ENCODE data around the gene SNAPC3. TPM values are rescaled to one million over a fixed set of nuclear protein-coding genes. Genes with fewer than 3 reads are reported as not detected.

The SNAPC3 gene
- total RNA-seq, 1 experiment from 2014 or later, result 33.5 TPM

DNA sequence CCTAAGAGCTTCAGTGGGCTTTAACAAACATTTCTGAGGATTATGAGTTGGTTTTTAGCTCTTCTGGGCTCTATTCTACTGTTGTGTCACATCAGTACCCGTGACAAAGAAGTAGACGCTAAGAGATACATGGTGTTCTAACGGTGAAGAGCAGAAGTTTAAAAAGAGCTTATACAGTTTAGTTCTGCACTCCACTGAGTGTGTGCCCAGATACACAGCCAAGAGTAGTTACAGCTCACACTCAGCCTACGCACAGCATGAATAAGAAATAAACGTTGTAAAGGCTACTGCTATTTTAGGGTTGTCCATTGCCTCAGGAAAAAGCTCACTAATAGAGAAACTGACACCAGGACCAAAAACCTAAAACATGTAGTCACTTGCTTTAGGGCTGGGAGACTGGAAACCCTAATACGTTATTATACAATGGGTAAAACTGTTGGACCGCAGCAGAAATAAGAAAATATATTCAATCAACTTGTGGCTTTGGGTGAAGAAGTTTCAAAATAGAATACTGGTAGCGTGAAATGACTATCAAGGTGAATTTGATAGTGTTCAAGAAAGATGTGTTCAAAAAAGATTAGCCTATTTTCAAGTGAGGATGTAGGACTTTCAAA is 53.4 kb downstream of the SNAPC3 start:
- Mint-ChIP-seq H3K4me1 (no peaks in the 10 kb centered on the region), H3K36me3 (peaks cover 66% of the 10 kb centered on the region), H3K27me3 (ENCODE audit: low read depth) (no peaks in the 10 kb centered on the region), H3K9me3 (no peaks in the 10 kb centered on the region), H3K4me3 (no peak overlapping the region), H3K27ac (peak overlapping the region; percentile 63; the same call in 1 of the 2 replicates)
- ATAC-seq (no peak), DNase-seq (ENCODE audit: low spot score) (no peak)
- TF ChIP-seq SP1 (CRISPR knock-in tag; conservative IDR thresholded peaks at IDR 0.05) (no peak), ZNF416 (CRISPR knock-in tag; IDR thresholded peaks at IDR 0.05) (no peak), NR1H2 (CRISPR knock-in tag; IDR thresholded peaks at IDR 0.05) (no peak), FOXP1 (CRISPR knock-in tag; IDR thresholded peaks at IDR 0.05; ENCODE audit: borderline replicate concordance) (no peak), ZNF396 (CRISPR knock-in tag; IDR thresholded peaks at IDR 0.05; ENCODE audit: borderline replicate concordance) (no peak)
- ChIA-PET POLR2A (no interaction called here), CTCF (interaction anchor here (0.7 kb wide), 1 partner anchor 57 kb away, joined by 3 read pairs; no protein-coding TSS in a partner anchor)

DNA sequence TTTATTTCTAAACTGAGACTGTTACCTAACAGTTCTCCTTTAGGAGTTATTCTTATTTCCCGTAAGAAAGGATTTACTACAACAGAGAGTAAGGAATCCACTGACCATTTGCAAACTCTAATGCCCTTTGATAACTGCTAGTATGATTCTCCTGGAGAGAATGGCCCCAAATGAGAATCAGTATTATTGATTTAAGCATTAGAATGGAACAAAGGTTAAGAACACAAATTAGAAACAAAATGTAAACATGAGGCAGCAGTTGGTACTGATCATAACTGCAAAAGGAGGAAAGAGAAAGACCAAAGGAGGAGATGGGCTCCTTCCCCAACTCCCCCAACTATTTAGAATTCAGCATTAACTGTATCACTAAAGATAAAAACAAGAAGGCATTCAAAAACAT is 57.4 kb downstream of the SNAPC3 start:
- TF ChIP-seq, protein P1, sequence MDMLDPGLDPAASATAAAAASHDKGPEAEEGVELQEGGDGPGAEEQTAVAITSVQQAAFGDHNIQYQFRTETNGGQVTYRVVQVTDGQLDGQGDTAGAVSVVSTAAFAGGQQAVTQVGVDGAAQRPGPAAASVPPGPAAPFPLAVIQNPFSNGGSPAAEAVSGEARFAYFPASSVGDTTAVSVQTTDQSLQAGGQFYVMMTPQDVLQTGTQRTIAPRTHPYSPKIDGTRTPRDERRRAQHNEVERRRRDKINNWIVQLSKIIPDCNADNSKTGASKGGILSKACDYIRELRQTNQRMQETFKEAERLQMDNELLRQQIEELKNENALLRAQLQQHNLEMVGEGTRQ (CRISPR knock-in tag; IDR thresholded peaks at IDR 0.05), result no peak
- TF ChIP-seq ZNF263 (CRISPR knock-in tag; IDR thresholded peaks at IDR 0.05; ENCODE audit: low read depth) (no peak), ZNF281 (CRISPR knock-in tag; IDR thresholded peaks at IDR 0.05) (no peak), FOXJ3 (CRISPR knock-in tag; IDR thresholded peaks at IDR 0.05; ENCODE audit: borderline replicate concordance) (no peak), E2F1 (CRISPR knock-in tag; IDR thresholded peaks at IDR 0.05) (no peak), FOXK1 (CRISPR knock-in tag; IDR thresholded peaks at IDR 0.05) (no peak), PRRX2 (CRISPR knock-in tag; IDR thresholded peaks at IDR 0.05) (no peak), GRHL2 (CRISPR knock-in tag; IDR thresholded peaks at IDR 0.05; ENCODE audit: insufficient replicate concordance, severe bottlenecking) (no peak)
- TF ChIP-seq, protein P2, sequence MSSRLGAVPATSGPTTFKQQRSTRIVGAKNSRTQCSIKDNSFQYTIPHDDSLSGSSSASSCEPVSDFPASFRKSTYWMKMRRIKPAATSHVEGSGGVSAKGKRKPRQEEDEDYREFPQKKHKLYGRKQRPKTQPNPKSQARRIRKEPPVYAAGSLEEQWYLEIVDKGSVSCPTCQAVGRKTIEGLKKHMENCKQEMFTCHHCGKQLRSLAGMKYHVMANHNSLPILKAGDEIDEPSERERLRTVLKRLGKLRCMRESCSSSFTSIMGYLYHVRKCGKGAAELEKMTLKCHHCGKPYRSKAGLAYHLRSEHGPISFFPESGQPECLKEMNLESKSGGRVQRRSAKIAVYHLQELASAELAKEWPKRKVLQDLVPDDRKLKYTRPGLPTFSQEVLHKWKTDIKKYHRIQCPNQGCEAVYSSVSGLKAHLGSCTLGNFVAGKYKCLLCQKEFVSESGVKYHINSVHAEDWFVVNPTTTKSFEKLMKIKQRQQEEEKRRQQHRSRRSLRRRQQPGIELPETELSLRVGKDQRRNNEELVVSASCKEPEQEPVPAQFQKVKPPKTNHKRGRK (CRISPR knock-in tag; IDR thresholded peaks at IDR 0.05; ENCODE audit: borderline replicate concordance), result no peak
- TF ChIP-seq, protein P3, sequence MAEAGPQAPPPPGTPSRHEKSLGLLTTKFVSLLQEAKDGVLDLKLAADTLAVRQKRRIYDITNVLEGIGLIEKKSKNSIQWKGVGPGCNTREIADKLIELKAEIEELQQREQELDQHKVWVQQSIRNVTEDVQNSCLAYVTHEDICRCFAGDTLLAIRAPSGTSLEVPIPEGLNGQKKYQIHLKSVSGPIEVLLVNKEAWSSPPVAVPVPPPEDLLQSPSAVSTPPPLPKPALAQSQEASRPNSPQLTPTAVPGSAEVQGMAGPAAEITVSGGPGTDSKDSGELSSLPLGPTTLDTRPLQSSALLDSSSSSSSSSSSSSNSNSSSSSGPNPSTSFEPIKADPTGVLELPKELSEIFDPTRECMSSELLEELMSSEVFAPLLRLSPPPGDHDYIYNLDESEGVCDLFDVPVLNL (CRISPR knock-in tag; IDR thresholded peaks at IDR 0.05; ENCODE audit: borderline replicate concordance, low read depth), result no peak
- CTCF ChIA-PET, result no interaction called here
- Mint-ChIP-seq H3K27me3 (ENCODE audit: low read depth) (no peaks in the 10 kb centered on the region), H3K4me1 (peaks cover 9% of the 10 kb centered on the region), H3K36me3 (peaks cover 62% of the 10 kb centered on the region), H3K4me3 (no peak overlapping the region), H3K9me3 (no peaks in the 10 kb centered on the region), H3K27ac (peak overlapping the region; percentile 94)
- DNase-seq (ENCODE audit: low spot score), result no peak
- POLR2A ChIA-PET, result no interaction called here
- ATAC-seq, result no peak
